Measurements from ENCODE around the gene NEK11. TPM values are rescaled to one million over a fixed set of nuclear protein-coding genes. Genes with fewer than 3 reads are reported as not detected.

Gene NEK11
- 10 to 100 TPM in 1 of 2 donors, 1 to 10 TPM in 1; 5.9 to 14.5 TPM for total RNA-seq
- 1 to 10 TPM; 2.4 to 3.0 TPM for polyA plus RNA-seq
- long read RNA-seq, donor 1, partial matches to known transcripts: 0 of 10 reads
- long read RNA-seq, donor 1, other reads (novel, unspliced or antisense): 10 of 10 reads
- long read RNA-seq, donor 2, partial matches to known transcripts: 0 of 14 reads
- long read RNA-seq, donor 2, other reads (novel, unspliced or antisense): 12 of 14 reads

- ATAC-seq (ENCODE audit: low FRiP score) (peak; percentile 98), DNase-seq (peak; percentile 95 to 97)
- Histone ChIP-seq H3K36me3 (ENCODE audit: control insufficient read depth in 1 of 2, insufficient read depth in 2 of 2, low read length in 1 of 2) (peaks cover 0 to 2% of the 10 kb centered on the region in 2 donors), H3K4me3 (ENCODE audit: low read length in 2 of 2) (peak within 1 kb of the TSS; percentile 69 to 83), H3K4me1 (ENCODE audit: control insufficient read depth in 1 of 2, insufficient read depth in 2 of 2, low read length in 2 of 2) (peaks cover 4 to 6% of the 10 kb centered on the region in 2 donors), H3K27ac (ENCODE audit: low read depth in 1 of 2, low read length in 2 of 2) (peak within 1 kb of the TSS in 1 of 2 donors; percentile 56), H3K9me3 (ENCODE audit: control insufficient read depth, low read length) (no peaks in the 10 kb centered on the region), H3K27me3 (ENCODE audit: control insufficient read depth in 1 of 2, insufficient read depth in 2 of 2, low read length in 1 of 2) (no peaks in the 10 kb centered on the region)
- intact Hi-C loops (cut with DNase I): loop anchor here in 1 of 2 donors (10.0 kb wide), 1 partner anchor 132 kb away; the partner anchor contains the start of gene ATP2C1
- WGBS, 2 donors: 0 to 1% methylated on average over 56 of the region's 56 CpGs
Measured at GRCh38 chr3:131026321-131027151, at the start of gene NEK11, which contains the start of gene ASTE1. TSS of gene NEK11 (plus strand) at chr3:131026877. CDS start at chr3:131029709, 2,832 bp downstream. TSS of gene ASTE1 (minus strand) at chr3:131026825. CDS start at chr3:131025306, 1,519 bp downstream.

GRCh38 chr3:130979117-130979516 lies 47.6 kb upstream of the NEK11 start:
- intact Hi-C loops (cut with DNase I): no loop called here
- Histone ChIP-seq H3K4me1 (ENCODE audit: control insufficient read depth in 1 of 2, insufficient read depth in 2 of 2, low read length in 2 of 2) (no peaks in the 10 kb centered on the region), H3K36me3 (ENCODE audit: control insufficient read depth in 1 of 2, insufficient read depth in 2 of 2, low read length in 1 of 2) (peaks cover 0 to 3% of the 10 kb centered on the region in 2 donors), H3K27ac (ENCODE audit: low read depth in 1 of 2, low read length in 2 of 2) (no peak overlapping the region), H3K27me3 (ENCODE audit: control insufficient read depth in 1 of 2, insufficient read depth in 2 of 2, low read length in 1 of 2) (no peaks in the 10 kb centered on the region), H3K4me3 (ENCODE audit: low read length in 2 of 2) (no peak overlapping the region), H3K9me3 (ENCODE audit: control insufficient read depth, low read length) (no peaks in the 10 kb centered on the region)
- DNase-seq (no peak), ATAC-seq (ENCODE audit: low FRiP score) (no peak)
- WGBS, 2 donors: 91 to 94% methylated on average over 2 of the region's 2 CpGs

GRCh38 chr3:130981469-130981868 lies 45.2 kb upstream of the NEK11 start:
- 87 to 94% methylated on average over 2 of the region's 2 CpGs for WGBS, 2 donors
- ATAC-seq (ENCODE audit: low FRiP score): no peak
- no peak for DNase-seq
- intact Hi-C loops (cut with DNase I): no loop called here
- no peak overlapping the region for H3K4me3 ChIP-seq (ENCODE audit: low read length in 2 of 2)
- H3K27ac ChIP-seq (ENCODE audit: low read depth in 1 of 2, low read length in 2 of 2): no peak overlapping the region
- H3K9me3 ChIP-seq (ENCODE audit: control insufficient read depth, low read length): no peaks in the 10 kb centered on the region
- H3K36me3 ChIP-seq (ENCODE audit: control insufficient read depth in 1 of 2, insufficient read depth in 2 of 2, low read length in 1 of 2): no peaks in the 10 kb centered on the region
- no peaks in the 10 kb centered on the region for H3K4me1 ChIP-seq (ENCODE audit: control insufficient read depth in 1 of 2, insufficient read depth in 2 of 2, low read length in 2 of 2)
- H3K27me3 ChIP-seq (ENCODE audit: control insufficient read depth in 1 of 2, insufficient read depth in 2 of 2, low read length in 1 of 2): no peaks in the 10 kb centered on the region

- H3K27ac ChIP-seq (ENCODE audit: low read depth in 1 of 2, low read length in 2 of 2): no peak overlapping the region
- WGBS, 2 donors: 65 to 79% methylated on average over 5 of the region's 5 CpGs
- intact Hi-C loops (cut with DNase I): no loop called here
- H3K27me3 ChIP-seq (ENCODE audit: control insufficient read depth in 1 of 2, insufficient read depth in 2 of 2, low read length in 1 of 2): no peaks in the 10 kb centered on the region
- no peak overlapping the region for H3K4me3 ChIP-seq (ENCODE audit: low read length in 2 of 2)
- H3K36me3 ChIP-seq (ENCODE audit: control insufficient read depth in 1 of 2, insufficient read depth in 2 of 2, low read length in 1 of 2): peaks cover 2 to 8% of the 10 kb centered on the region in 2 donors
- DNase-seq (no peak), ATAC-seq (ENCODE audit: low FRiP score) (no peak)
- no peaks in the 10 kb centered on the region for H3K4me1 ChIP-seq (ENCODE audit: control insufficient read depth in 1 of 2, insufficient read depth in 2 of 2, low read length in 2 of 2)
- H3K9me3 ChIP-seq (ENCODE audit: control insufficient read depth, low read length): no peaks in the 10 kb centered on the region
Measured at GRCh38 chr3:130990282-130990681, 36.4 kb upstream of the NEK11 start.

- DNase-seq (peak in 1 of 2 donors; percentile 10), ATAC-seq (ENCODE audit: low FRiP score) (no peak)
- Histone ChIP-seq H3K27me3 (ENCODE audit: control insufficient read depth in 1 of 2, insufficient read depth in 2 of 2, low read length in 1 of 2) (no peaks in the 10 kb centered on the region), H3K36me3 (ENCODE audit: control insufficient read depth in 1 of 2, insufficient read depth in 2 of 2, low read length in 1 of 2) (peaks cover 2 to 8% of the 10 kb centered on the region in 2 donors), H3K9me3 (ENCODE audit: control insufficient read depth, low read length) (no peaks in the 10 kb centered on the region), H3K4me1 (ENCODE audit: control insufficient read depth in 1 of 2, insufficient read depth in 2 of 2, low read length in 2 of 2) (no peaks in the 10 kb centered on the region), H3K27ac (ENCODE audit: low read depth in 1 of 2, low read length in 2 of 2) (no peak overlapping the region), H3K4me3 (ENCODE audit: low read length in 2 of 2) (no peak overlapping the region)
- intact Hi-C loops (cut with DNase I): no loop called here
- WGBS, 2 donors: 94 to 98% methylated on average over 5 of the region's 5 CpGs
Measured at GRCh38 chr3:130991126-130991525, 35.6 kb upstream of the NEK11 start.

- H3K4me3 ChIP-seq (ENCODE audit: low read length in 2 of 2): no peak overlapping the region
- intact Hi-C loops (cut with DNase I): no loop called here
- H3K27me3 ChIP-seq (ENCODE audit: control insufficient read depth in 1 of 2, insufficient read depth in 2 of 2, low read length in 1 of 2): no peaks in the 10 kb centered on the region
- peaks cover 2 to 8% of the 10 kb centered on the region in 2 donors for H3K36me3 ChIP-seq (ENCODE audit: control insufficient read depth in 1 of 2, insufficient read depth in 2 of 2, low read length in 1 of 2)
- DNase-seq (no peak), ATAC-seq (ENCODE audit: low FRiP score) (no peak)
- H3K27ac ChIP-seq (ENCODE audit: low read depth in 1 of 2, low read length in 2 of 2): no peak overlapping the region
- 78 to 82% methylated on average over 3 of the region's 3 CpGs for WGBS, 2 donors
- no peaks in the 10 kb centered on the region for H3K9me3 ChIP-seq (ENCODE audit: control insufficient read depth, low read length)
- no peaks in the 10 kb centered on the region for H3K4me1 ChIP-seq (ENCODE audit: control insufficient read depth in 1 of 2, insufficient read depth in 2 of 2, low read length in 2 of 2)
Measured at GRCh38 chr3:130992344-130992743, 34.3 kb upstream of the NEK11 start.

- intact Hi-C loops (cut with DNase I): no loop called here
- H3K27ac ChIP-seq (ENCODE audit: low read depth in 1 of 2, low read length in 2 of 2): no peak overlapping the region
- no peaks in the 10 kb centered on the region for H3K4me1 ChIP-seq (ENCODE audit: control insufficient read depth in 1 of 2, insufficient read depth in 2 of 2, low read length in 2 of 2)
- ATAC-seq (ENCODE audit: low FRiP score) (no peak), DNase-seq (no peak)
- 94 to 98% methylated on average over 7 of the region's 7 CpGs for WGBS, 2 donors
- no peak overlapping the region for H3K4me3 ChIP-seq (ENCODE audit: low read length in 2 of 2)
- H3K9me3 ChIP-seq (ENCODE audit: control insufficient read depth, low read length): no peaks in the 10 kb centered on the region
- peaks cover 2 to 3% of the 10 kb centered on the region in 2 donors for H3K36me3 ChIP-seq (ENCODE audit: control insufficient read depth in 1 of 2, insufficient read depth in 2 of 2, low read length in 1 of 2)
- no peaks in the 10 kb centered on the region for H3K27me3 ChIP-seq (ENCODE audit: control insufficient read depth in 1 of 2, insufficient read depth in 2 of 2, low read length in 1 of 2)
Measured at GRCh38 chr3:130997289-130997688, 29.4 kb upstream of the NEK11 start.

GRCh38 chr3:131001071-131001470 lies 25.6 kb upstream of the NEK11 start:
- Histone ChIP-seq H3K27me3 (ENCODE audit: control insufficient read depth in 1 of 2, insufficient read depth in 2 of 2, low read length in 1 of 2) (no peaks in the 10 kb centered on the region), H3K4me3 (ENCODE audit: low read length in 2 of 2) (no peak overlapping the region), H3K27ac (ENCODE audit: low read depth in 1 of 2, low read length in 2 of 2) (no peak overlapping the region), H3K36me3 (ENCODE audit: control insufficient read depth in 1 of 2, insufficient read depth in 2 of 2, low read length in 1 of 2) (no peaks in the 10 kb centered on the region), H3K9me3 (ENCODE audit: control insufficient read depth, low read length) (no peaks in the 10 kb centered on the region), H3K4me1 (ENCODE audit: control insufficient read depth in 1 of 2, insufficient read depth in 2 of 2, low read length in 2 of 2) (no peaks in the 10 kb centered on the region)
- ATAC-seq (ENCODE audit: low FRiP score): no peak
- DNase-seq: no peak
- intact Hi-C loops (cut with DNase I): no loop called here
- 62 to 76% methylated on average over 1 of the region's 1 CpG for WGBS, 2 donors

Data from aorta (tissue), 5 donors.